ENCODE measurements around the gene CXXC5.

CXXC5 gene

GRCh38 chr5:139682016-139682975 lies 34.1 kb downstream of the CXXC5 start:
- TF ChIP-seq CTCF (IDR thresholded peaks at IDR 0.05; ENCODE audit: low read depth, low read length), result no peak

GRCh38 chr5:139683295-139684271 lies 35.4 kb downstream of the CXXC5 start:
- TF ChIP-seq CTCF (IDR thresholded peaks at IDR 0.05; ENCODE audit: low read depth, low read length), result no peak

More at GRCh38 chr5:139682016-139682975, 34.1 kb downstream of the CXXC5 start:
- DNase-seq (ENCODE audit: extremely low read depth, low read depth), result no peak

GRCh38 chr5:139684350-139684880 lies 36.3 kb downstream of the CXXC5 start:
- DNase-seq (ENCODE audit: extremely low read depth, low read depth), result no peak
- no peak for TF ChIP-seq CTCF (IDR thresholded peaks at IDR 0.05; ENCODE audit: low read depth, low read length)

More at GRCh38 chr5:139683295-139684271, 35.4 kb downstream of the CXXC5 start:
- no peak for DNase-seq (ENCODE audit: extremely low read depth, low read depth)

- TF ChIP-seq CTCF (IDR thresholded peaks at IDR 0.05; ENCODE audit: low read depth, low read length), result no peak; the same call in 1 of the 2 replicates
- no peak for DNase-seq (ENCODE audit: extremely low read depth, low read depth)
Measured at GRCh38 chr5:139684881-139685749, 37.0 kb downstream of the CXXC5 start.

GRCh38 chr5:139685886-139686285 lies 37.7 kb downstream of the CXXC5 start:
- no peak for TF ChIP-seq CTCF (IDR thresholded peaks at IDR 0.05; ENCODE audit: low read depth, low read length)
- no peak for DNase-seq (ENCODE audit: extremely low read depth, low read depth)

GRCh38 chr5:139686356-139686705 lies 38.2 kb downstream of the CXXC5 start:
- TF ChIP-seq CTCF (IDR thresholded peaks at IDR 0.05; ENCODE audit: low read depth, low read length), result no peak
- DNase-seq (ENCODE audit: extremely low read depth, low read depth), result no peak

All from AG09319 (cell line).